Stimulated activated CD4-positive, alpha-beta T cell treated with anti-CD3 and anti-CD28 coated beads, Interleukin-1b, Interleukin-23, amount 100 ng/mL, for 4 hours (primary cell): ENCODE measurements around the gene CALR.
"Not testable (repeated sequence)": the region's sequence is repeated elsewhere in the genome, so short reads cannot be mapped to it uniquely, and the experiment has no call there.

ENCODE experiments used
- DNase-seq, 2 donors: peaks; one replicate each; pipeline ENCODE4 v3.0.0-alpha.2; 2020; ENCODE audit warnings: low read depth in 2 of 2

The CALR gene

DNA sequence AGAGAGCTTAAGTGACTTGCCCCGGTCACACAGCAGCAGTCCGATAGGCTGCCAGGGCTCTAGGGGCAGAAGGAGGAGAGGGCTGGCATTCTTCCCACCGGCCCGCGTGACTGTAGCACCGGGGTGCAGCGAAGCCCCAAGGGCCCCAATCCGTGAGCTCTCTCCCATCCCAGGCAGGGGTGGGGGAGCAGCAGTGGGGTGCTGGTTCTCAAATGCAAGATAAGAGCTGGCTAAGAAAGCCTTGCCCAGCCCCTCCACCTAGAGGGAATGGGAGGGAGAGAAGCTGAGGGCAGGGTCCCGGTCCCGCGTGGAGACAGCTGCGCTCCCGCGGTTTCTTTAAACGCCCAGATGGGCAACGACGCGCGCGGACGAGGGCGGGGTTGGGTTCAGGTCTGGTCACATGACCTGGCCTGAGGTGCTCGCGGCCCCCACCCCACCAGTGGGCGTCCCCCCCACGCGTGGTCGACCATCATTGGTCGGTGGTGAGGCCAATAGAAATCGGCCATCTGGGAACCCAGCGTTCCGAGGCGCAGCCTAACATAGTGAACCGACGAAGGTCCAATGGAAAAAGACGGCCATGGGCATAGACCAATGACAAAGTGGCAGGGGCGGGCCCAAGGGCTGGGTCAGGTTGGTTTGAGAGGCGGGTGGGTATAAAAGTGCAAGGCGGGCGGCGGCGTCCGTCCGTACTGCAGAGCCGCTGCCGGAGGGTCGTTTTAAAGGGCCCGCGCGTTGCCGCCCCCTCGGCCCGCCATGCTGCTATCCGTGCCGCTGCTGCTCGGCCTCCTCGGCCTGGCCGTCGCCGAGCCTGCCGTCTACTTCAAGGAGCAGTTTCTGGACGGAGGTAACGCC, at the start of gene CALR:
CALR (plus strand) TSS at position 683 of the 852 bp plus-strand sequence; CDS start at position 754, 71 bp downstream.
- peak; percentile 98 for DNase-seq

DNA sequence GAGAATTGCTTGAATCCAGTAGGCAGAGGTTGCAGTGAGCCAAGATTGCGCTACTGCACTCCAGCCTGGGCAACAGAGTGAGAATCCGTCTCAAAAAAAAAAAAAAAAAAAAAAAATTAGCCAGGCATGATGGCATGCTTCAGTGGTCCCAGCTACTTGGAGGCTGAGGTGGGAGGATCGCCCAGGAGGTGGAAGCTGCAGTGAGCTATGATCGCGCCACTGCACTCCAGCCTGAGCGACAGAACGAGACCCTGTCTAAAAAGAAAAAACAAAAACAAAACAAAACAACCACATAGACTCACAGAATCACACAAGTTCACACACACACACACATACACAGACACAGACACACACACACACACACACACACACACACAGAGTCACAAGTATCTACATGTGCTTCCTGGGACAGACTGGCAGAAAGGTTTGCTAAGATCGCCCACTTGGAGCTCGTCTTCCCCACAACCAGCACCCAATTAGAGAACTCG, 48.1 kb upstream of the CALR start:
- DNase-seq, result not testable (repeated sequence)

DNA sequence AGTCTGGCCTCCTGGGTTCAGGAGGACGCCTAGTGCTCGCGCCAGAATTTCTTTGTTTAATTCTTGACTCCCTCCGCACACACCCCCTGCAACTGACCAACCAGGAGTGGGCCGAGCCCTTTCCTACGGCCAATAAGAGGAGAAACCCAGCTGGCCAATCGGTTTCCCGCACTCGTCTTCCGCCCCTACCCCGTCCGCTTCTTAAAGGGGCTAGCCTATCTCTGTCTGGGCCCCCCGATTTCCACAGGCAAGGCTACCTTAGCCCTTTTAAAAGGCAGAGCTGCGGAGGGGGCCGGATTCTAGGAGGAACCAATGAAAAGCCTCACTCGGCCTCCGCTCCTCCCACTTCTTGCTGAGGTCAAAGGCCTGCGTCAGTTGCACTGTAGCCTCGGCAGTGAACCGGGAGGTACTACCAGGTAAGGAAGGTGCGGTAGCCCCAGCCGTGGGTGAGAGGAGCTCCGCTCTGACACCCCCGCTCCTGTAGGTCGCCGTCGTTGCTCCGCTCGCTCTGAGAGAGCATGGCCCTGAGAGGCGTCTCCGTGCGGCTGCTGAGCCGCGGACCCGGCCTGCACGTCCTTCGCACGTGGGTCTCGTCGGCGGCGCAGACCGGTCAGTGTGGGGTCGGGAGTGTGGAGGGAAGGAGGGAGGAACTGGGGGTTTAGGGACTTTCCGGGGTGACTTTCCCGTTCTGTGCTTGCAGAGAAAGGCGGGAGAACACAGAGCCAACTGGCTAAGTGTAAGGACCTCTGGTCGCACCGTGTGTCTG, 47.4 kb upstream of the CALR start, which contains the start of gene GCDH:
GCDH (plus strand) TSS at position 374 of the 766 bp plus-strand sequence; CDS start at position 519, 145 bp downstream.
- peak; percentile 85 to 93 for DNase-seq

- DNase-seq, result no peak
These were observed 46.8 kb upstream of the CALR start for GRCh38 chr19:12891553-12892021.

DNA sequence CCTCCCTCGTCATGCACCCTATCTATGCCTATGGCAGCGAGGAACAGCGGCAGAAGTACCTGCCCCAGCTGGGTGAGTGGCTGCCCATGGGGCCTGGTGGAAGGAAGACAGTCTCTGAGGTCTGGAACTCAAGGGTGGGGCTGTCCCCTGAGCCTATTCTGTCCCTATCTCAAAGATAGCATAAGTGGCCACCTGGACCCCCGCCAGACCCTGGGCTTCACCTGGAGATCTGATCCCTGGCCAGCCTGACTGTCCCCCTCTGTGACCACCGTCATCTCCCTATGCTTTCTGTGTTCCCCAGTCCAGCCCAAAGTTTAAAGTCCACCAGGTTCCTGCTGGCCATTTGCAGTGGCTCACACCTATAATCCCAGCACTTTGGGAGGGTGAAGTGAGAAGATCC, 44.8 kb upstream of the CALR start:
- DNase-seq, result no peak

DNA sequence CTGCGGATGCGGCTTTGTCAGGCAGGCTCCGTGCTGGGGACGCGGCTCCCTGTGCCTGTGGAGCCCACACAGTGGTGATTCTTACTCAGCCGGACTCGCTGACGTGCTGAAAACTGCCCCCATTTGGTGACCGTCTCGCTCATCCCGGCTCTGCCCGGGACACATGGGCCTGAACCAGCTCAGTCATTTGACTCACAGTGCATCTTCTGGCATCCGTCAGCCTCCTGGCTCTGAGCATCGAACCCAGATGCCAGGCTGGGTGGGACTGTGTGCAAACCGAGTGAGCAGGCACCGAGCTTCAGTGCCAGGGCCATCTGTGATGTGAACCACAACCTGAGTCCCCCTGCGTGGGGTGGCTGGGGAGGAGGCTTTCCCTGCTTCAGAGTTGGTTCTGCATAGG, 41.9 kb upstream of the CALR start:
- DNase-seq, result no peak

DNA sequence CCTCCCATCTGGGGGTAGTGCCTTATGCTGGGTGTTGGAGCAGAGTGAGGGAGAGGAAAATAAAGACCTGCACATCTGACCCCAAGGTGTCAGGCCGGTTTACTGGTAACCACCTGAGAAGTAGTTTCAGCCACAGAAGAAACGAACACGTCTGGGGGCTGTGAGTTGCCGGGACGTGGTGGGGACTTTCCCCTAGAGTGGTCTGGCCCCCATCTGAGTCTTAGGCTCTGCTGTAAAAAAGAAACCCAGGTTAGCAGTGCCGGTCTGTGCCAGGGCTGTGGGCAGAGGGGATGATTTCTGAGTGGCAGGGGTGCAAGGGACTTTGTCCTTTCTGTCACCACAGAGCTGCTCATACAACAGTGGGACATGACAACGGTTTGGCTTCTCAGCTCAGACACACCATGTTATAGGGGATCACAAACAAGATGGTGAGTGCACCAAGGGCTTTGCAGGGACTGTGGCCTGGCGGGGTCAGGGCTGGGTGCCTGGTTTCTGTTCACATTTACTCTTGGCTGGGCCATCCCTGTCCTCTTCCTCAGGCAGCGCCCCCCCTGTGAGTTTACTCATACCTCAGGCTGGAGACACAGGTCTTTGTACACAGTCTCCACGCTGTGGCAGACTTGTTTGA, 38.4 kb upstream of the CALR start:
- DNase-seq, result no peak

DNA sequence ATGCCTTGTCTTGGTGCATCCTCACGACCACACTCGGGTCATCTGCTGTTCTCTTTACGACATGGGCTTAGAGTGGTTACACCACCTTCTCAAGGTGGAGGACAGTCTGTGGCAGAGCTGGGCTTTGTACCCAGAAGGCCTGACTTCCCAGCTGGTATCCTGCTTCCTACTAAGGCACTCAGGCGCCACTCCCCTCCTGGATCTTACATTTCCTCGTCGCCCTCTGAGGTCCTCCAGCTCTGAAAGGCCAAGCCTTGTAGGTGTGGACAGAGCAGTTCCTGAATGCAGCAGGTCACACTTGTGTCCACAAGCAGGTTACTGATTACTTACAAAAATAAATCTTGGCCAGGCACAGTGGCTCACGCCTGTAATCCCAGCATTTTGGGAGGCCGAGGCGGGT, 31.2 kb upstream of the CALR start:
- DNase-seq, result no peak

- no peak for DNase-seq
These were observed 25.8 kb upstream of the CALR start for GRCh38 chr19:12912571-12912970.

- DNase-seq, result no peak
These were observed 25.3 kb upstream of the CALR start for GRCh38 chr19:12913011-12913561.

GRCh38 chr19:12913851-12914690, 24.3 kb upstream of the CALR start:
- peak in 1 of 2 donors; percentile 39 for DNase-seq

DNA sequence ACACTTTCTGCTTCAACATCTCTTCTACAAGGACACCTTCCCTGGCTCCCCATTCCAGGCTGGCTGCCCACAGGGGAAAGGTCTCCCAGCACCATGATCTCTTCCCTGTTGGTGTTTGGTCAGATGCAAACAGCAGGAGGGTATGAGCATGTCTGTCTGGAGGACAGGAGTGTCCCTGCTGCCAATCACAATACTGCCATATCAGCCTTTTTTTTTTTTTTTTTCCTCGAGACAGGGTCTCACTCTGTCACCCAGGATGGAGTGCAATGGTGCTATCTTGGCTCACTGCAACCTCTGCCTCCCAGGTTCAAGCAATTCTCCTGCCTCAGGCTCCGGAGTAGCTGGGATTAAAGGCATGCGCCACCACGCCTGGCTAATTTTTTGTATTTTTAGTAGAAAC, 22.5 kb upstream of the CALR start:
- not testable (repeated sequence) for DNase-seq

GRCh38 chr19:12918253-12918652, 20.2 kb upstream of the CALR start:
- DNase-seq, result no peak

DNA sequence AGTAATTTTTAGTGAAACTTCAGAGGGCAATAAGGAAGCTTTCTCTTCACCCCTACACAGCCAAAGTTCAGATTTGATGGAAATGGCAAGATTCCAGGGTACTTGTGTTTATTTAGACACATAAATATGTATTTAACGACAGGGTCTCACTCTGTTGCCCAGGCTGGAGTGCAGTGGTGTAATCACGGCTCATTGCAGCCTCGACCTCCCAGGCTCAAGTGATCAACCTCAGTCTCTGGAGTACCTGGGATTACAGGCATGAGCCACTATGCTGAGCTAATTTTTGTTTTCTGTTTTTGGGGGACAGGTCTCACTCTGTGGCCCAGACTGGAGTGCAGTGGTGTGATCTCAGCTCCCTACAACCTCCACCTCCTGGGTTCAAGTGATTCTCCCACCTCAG, 17.4 kb upstream of the CALR start:
- no peak for DNase-seq

DNA sequence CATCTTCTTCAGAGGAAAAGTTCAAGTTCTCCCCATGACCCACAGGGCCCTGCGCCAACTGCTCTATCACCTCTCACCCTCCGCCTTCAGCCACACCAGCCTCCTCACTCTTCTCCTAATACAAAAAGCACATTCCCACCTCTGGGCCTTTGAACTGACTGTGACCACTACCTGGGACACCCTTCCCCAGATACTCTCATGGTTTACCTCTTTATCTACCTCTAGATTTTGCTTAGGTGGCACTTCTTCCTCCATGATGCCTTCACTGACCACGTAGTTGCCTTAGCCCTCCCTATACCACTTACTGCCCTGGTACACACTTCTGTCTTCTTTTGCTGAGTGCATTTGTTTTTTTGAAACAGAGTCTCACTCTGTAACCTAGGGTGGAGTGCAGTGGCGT, 15.4 kb upstream of the CALR start:
- no peak for DNase-seq

- DNase-seq, result no peak
These were observed 13.6 kb upstream of the CALR start for GRCh38 chr19:12924621-12925310.

- no peak for DNase-seq
These were observed 8.3 kb upstream of the CALR start for GRCh38 chr19:12930002-12930645.

GRCh38 chr19:12932392-12933286, 5.8 kb upstream of the CALR start:
- DNase-seq, result no peak
